OCI-LY7 (cell line): ENCODE data around the gene EGFL8.
"Not testable (repeated sequence)": the region's sequence is repeated elsewhere in the genome, so short reads cannot be mapped to it uniquely, and the experiment has no call there.

Source experiments
- EZH2phosphoT487 ChIP-seq: fragments of 200-600 bp; sonication (generic); IDR thresholded peaks from 2 replicates; pipeline ENCODE4 v1.6.1; 2018; ENCODE audit warnings: low read depth, borderline replicate concordance, mild to moderate bottlenecking, mixed run types, antibody characterized with exemption, low read length, moderate library complexity, mixed read lengths
- TF ChIP-seq, protein P1 (sequence below): fragments of 200-600 bp; sonication (generic); conservative IDR thresholded peaks from 2 replicates; pipeline ENCODE4 v1.5.1; 2014; ENCODE audit warnings: mild to moderate bottlenecking, antibody characterized with exemption, low read length, moderate library complexity, mixed read lengths

DNA sequence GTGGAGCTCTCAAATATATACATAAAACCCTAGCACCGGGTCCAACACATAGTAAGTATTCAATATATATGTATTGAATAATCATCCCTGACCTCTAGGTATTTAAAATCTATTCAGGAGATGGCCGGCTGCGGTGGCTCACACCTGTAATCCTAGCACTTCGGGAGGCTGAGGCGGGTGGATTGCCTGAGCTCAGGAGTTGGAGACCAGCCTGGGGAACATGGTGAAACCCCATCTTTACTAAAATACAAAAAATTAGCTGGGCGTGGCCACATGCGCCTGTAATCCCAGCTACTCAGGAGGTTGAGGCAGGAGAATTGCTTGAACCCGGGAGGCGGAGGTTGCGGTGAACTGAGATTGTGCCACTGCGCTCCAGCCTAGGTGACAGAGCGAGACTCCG, 28.7 kb downstream of the EGFL8 start:
- TF ChIP-seq, protein P1, sequence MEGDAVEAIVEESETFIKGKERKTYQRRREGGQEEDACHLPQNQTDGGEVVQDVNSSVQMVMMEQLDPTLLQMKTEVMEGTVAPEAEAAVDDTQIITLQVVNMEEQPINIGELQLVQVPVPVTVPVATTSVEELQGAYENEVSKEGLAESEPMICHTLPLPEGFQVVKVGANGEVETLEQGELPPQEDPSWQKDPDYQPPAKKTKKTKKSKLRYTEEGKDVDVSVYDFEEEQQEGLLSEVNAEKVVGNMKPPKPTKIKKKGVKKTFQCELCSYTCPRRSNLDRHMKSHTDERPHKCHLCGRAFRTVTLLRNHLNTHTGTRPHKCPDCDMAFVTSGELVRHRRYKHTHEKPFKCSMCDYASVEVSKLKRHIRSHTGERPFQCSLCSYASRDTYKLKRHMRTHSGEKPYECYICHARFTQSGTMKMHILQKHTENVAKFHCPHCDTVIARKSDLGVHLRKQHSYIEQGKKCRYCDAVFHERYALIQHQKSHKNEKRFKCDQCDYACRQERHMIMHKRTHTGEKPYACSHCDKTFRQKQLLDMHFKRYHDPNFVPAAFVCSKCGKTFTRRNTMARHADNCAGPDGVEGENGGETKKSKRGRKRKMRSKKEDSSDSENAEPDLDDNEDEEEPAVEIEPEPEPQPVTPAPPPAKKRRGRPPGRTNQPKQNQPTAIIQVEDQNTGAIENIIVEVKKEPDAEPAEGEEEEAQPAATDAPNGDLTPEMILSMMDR = not testable (repeated sequence)
- not testable (repeated sequence) for TF ChIP-seq EZH2phosphoT487
